Suppressor macrophage treated with lipopolysaccharide for 4 hours (primary cell): ENCODE measurements around the gene RALGPS1.
A peak's percentile ranks its signal among the peaks of the same experiment; 100 is the strongest.

ENCODE experiments used
- DNase-seq: peaks from one replicate; pipeline ENCODE4 v3.0.0-alpha.2; 2020

RALGPS1 gene

GRCh38 chr9:126957687-126958053 lies 43.1 kb downstream of the RALGPS1 start:
- no peak for DNase-seq

- no peak for DNase-seq
Observed at GRCh38 chr9:126959336-126959735, 44.8 kb downstream of the RALGPS1 start.

GRCh38 chr9:126959917-126960316 lies 45.3 kb downstream of the RALGPS1 start:
- no peak for DNase-seq

- DNase-seq: no peak
Observed at GRCh38 chr9:126962336-126962735, 47.8 kb downstream of the RALGPS1 start.

GRCh38 chr9:126965077-126965476 lies 50.5 kb downstream of the RALGPS1 start:
- no peak for DNase-seq

GRCh38 chr9:126965541-126966428 lies 51.2 kb downstream of the RALGPS1 start:
- peak; percentile 47 for DNase-seq

GRCh38 chr9:126971261-126971660 lies 56.7 kb downstream of the RALGPS1 start:
- no peak for DNase-seq

- DNase-seq: no peak
Observed at GRCh38 chr9:126973651-126974529, 59.3 kb downstream of the RALGPS1 start.

- DNase-seq: no peak
Observed at GRCh38 chr9:126974594-126974993, 60.0 kb downstream of the RALGPS1 start.

- no peak for DNase-seq
Observed at GRCh38 chr9:126975327-126976220, 61.0 kb downstream of the RALGPS1 start.

- no peak for DNase-seq
Observed at GRCh38 chr9:126979461-126979860, 64.9 kb downstream of the RALGPS1 start.

GRCh38 chr9:126980231-126980630 lies 65.6 kb downstream of the RALGPS1 start:
- DNase-seq: no peak

GRCh38 chr9:126981218-126981617 lies 66.6 kb downstream of the RALGPS1 start:
- DNase-seq: no peak

- DNase-seq: no peak
Observed at GRCh38 chr9:126982215-126983002, 67.8 kb downstream of the RALGPS1 start.

GRCh38 chr9:126983767-126984166 lies 69.2 kb downstream of the RALGPS1 start:
- DNase-seq: no peak

GRCh38 chr9:126984969-126985368 lies 70.4 kb downstream of the RALGPS1 start:
- no peak for DNase-seq

GRCh38 chr9:126985870-126986498 lies 71.4 kb downstream of the RALGPS1 start:
- peak; percentile 96 for DNase-seq

GRCh38 chr9:126986506-126986951 lies 71.9 kb downstream of the RALGPS1 start:
- DNase-seq: no peak

GRCh38 chr9:126988857-126989256 lies 74.3 kb downstream of the RALGPS1 start:
- no peak for DNase-seq

GRCh38 chr9:126989847-126990842 lies 75.6 kb downstream of the RALGPS1 start:
- DNase-seq: no peak
